Transverse colon (tissue), 4 donors: ENCODE measurements around the gene TAS1R2. TPM values are rescaled to one million over a fixed set of nuclear protein-coding genes. Genes with fewer than 3 reads are reported as not detected.
"Not testable (repeated sequence)": the region's sequence is repeated elsewhere in the genome, so short reads cannot be mapped to it uniquely, and the experiment has no call there.

Experiments
- DNase-seq: peaks from one replicate; pipeline ENCODE4 v3.0.0-alpha.2; 2019
- H3K27ac ChIP-seq, 4 donors: fragments of 200-600 bp; sonication (generic); 2 replicates each; pipeline ENCODE4 v1.5.1; 2016 to 2018; ENCODE audit warnings: inconsistent platforms in 4 of 4
- H3K27me3 ChIP-seq: fragments of 200-600 bp; sonication (generic); 2 replicates; pipeline ENCODE4 v1.5.1; 2017; ENCODE audit warnings: inconsistent platforms
- H3K36me3 ChIP-seq, 4 donors: fragments of 200-600 bp; sonication (generic); 2 replicates each; pipeline ENCODE4 v1.5.1; 2017 to 2019; ENCODE audit warnings: inconsistent platforms in 4 of 4
- H3K4me1 ChIP-seq, 4 donors: fragments of 200-600 bp; sonication (generic); 2 replicates each; pipeline ENCODE4 v1.5.1; 2017 to 2020; ENCODE audit warnings: inconsistent platforms in 4 of 4
- H3K4me3 ChIP-seq, 4 donors: fragments of 200-600 bp; sonication (generic); 1 replicate in 1 of 4; 2 replicates in 3 of 4; pipeline versions ENCODE4 v1.5.1 to v1.6.1; 2017 to 2019; ENCODE audit warnings: inconsistent platforms in 4 of 4
- H3K9me3 ChIP-seq, 2 donors: fragments of 200-600 bp; sonication (generic); 2 replicates each; pipeline ENCODE4 v1.5.1; 2017 to 2019; ENCODE audit warnings: inconsistent platforms in 2 of 2
- CTCF ChIP-seq, 5 experiments: fragments of 200-600 bp in 3 of 5; fragments of 450-650 bp in 2 of 5; sonication (generic) in 3 of 5; IDR thresholded peaks; 1 replicate in 2 of 5; 2 replicates in 3 of 5; pipeline ENCODE4 v1.5.1; 2016 to 2017; ENCODE audit warnings: antibody characterized with exemption in 5 of 5, inconsistent platforms in 3 of 5, mild to moderate bottlenecking in 2 of 5, moderate library complexity in 1 of 5
- EP300 ChIP-seq: sonication (generic); formaldehyde crosslinking; IDR thresholded peaks from one replicate; pipeline ENCODE4 v1.6.1; 2017; ENCODE audit warnings: antibody characterized with exemption, low read depth
- POLR2A ChIP-seq: fragments of 450-650 bp; IDR thresholded peaks from one replicate; pipeline ENCODE4 v1.6.1; 2016; ENCODE audit warnings: antibody characterized with exemption, mild to moderate bottlenecking, moderate library complexity
- POLR2AphosphoS5 ChIP-seq, 3 donors: sonication (generic); formaldehyde crosslinking; IDR thresholded peaks; one replicate each; pipeline ENCODE4 v1.6.1; 2016; ENCODE audit warnings: antibody characterized with exemption in 3 of 3
- WGBS, 2 donors: methylation state at CpG; one replicate each; pipeline ENCODE4 v1.1.5; 2018; ENCODE audit warnings: low coverage in 1 of 2; 5-methylcytosine and 5-hydroxymethylcytosine counted together
- in situ Hi-C, 4 donors: fragments of 200-750 bp; cut with MboI; loops; one replicate each; pipeline versions ENCODE4 v1.15.0 to v1.15.1; 2017; ENCODE audit warnings: low sequenced_read_pairs in 3 of 4, low pct_ligation_motif_present in 1 of 4, low pct_unique_long_range_greater_than_20kb in 1 of 4
- intact Hi-C: fragments of 100-400 bp; cut with DNase I; formaldehyde crosslinking; loops from one replicate; pipeline ENCODE4 v1.15.1; 2023; ENCODE audit warnings: low total_unique reads
- total RNA-seq, 4 donors: library from RNA; depleted of rRNA; stranded (reverse); fragments of >200 nt; gene quantifications; one replicate each; pipeline ENCODE4 v1.1.0, GENCODE V29; 2016

TAS1R2 gene
- total RNA-seq, 4 donors from 2014 or later: not detected

- Histone ChIP-seq H3K9me3 (no peaks in the 10 kb centered on the region), H3K27ac (no peak overlapping the region), H3K36me3 (no peaks in the 10 kb centered on the region), H3K27me3 (peaks cover 32% of the 10 kb centered on the region), H3K4me3 (no peak overlapping the region), H3K4me1 (no peaks in the 10 kb centered on the region)
- no peak for TF ChIP-seq POLR2AphosphoS5 (IDR thresholded peaks at IDR 0.05)
- no peak for TF ChIP-seq EP300
- TF ChIP-seq CTCF (IDR thresholded peaks at IDR 0.05): no peak
- TF ChIP-seq POLR2A: no peak
- intact Hi-C loops (no loop called here), in situ Hi-C loops (no loop called here)
- 67% methylated on average over 5 of the region's 5 CpGs; no CpG with 5 or more reads in 1 of the 2 donors for WGBS, 2 donors
- DNase-seq: no peak
Observed at GRCh38 chr1:18836654-18837053, 22.8 kb downstream of the TAS1R2 start.

GRCh38 chr1:18832319-18832718 is 27.1 kb downstream of the TAS1R2 start:
- 14% methylated on average over 1 of the region's 1 CpG; no CpG with 5 or more reads in 1 of the 2 donors for WGBS, 2 donors
- DNase-seq, H3K27ac ChIP-seq, H3K4me3 ChIP-seq, intact Hi-C loops, H3K4me1 ChIP-seq, H3K36me3 ChIP-seq, in situ Hi-C loops, H3K9me3 ChIP-seq: not testable (repeated sequence)
- H3K27me3 ChIP-seq: peaks cover 37% of the 10 kb centered on the region

GRCh38 chr1:18831656-18832055 is 27.8 kb downstream of the TAS1R2 start:
- H3K9me3 ChIP-seq: no peaks in the 10 kb centered on the region
- TF ChIP-seq CTCF (IDR thresholded peaks at IDR 0.05): no peak
- no peak for TF ChIP-seq POLR2A
- TF ChIP-seq POLR2AphosphoS5 (IDR thresholded peaks at IDR 0.05): no peak
- TF ChIP-seq EP300: no peak
- WGBS, 2 donors: 93% methylated on average over 2 of the region's 2 CpGs; no CpG with 5 or more reads in 1 of the 2 donors
- no peak overlapping the region for H3K27ac ChIP-seq
- no peak overlapping the region for H3K4me3 ChIP-seq
- H3K36me3 ChIP-seq: no peaks in the 10 kb centered on the region
- H3K27me3 ChIP-seq: peaks cover 37% of the 10 kb centered on the region
- DNase-seq: no peak
- H3K4me1 ChIP-seq: no peaks in the 10 kb centered on the region
- in situ Hi-C loops: no loop called here
- intact Hi-C loops: no loop called here

GRCh38 chr1:18830596-18830995 is 28.9 kb downstream of the TAS1R2 start:
- in situ Hi-C loops (no loop called here), intact Hi-C loops (no loop called here)
- TF ChIP-seq CTCF (IDR thresholded peaks at IDR 0.05): no peak
- no peak for TF ChIP-seq POLR2AphosphoS5 (IDR thresholded peaks at IDR 0.05)
- no peak for TF ChIP-seq EP300
- TF ChIP-seq POLR2A: no peak
- Histone ChIP-seq H3K27ac (no peak overlapping the region), H3K9me3 (no peaks in the 10 kb centered on the region), H3K36me3 (no peaks in the 10 kb centered on the region), H3K4me1 (no peaks in the 10 kb centered on the region), H3K27me3 (peaks cover 27% of the 10 kb centered on the region), H3K4me3 (no peak overlapping the region)
- 49% methylated on average over 12 of the region's 12 CpGs; no CpG with 5 or more reads in 1 of the 2 donors for WGBS, 2 donors
- no peak for DNase-seq

GRCh38 chr1:18829671-18830070 is 29.8 kb downstream of the TAS1R2 start:
- H3K36me3 ChIP-seq: no peaks in the 10 kb centered on the region
- in situ Hi-C loops (loop anchor here in 1 of 4 donors (10.0 kb wide), 1 partner anchor 235 kb away; no protein-coding TSS in a partner anchor), intact Hi-C loops (no loop called here)
- TF ChIP-seq POLR2A (no peak), POLR2AphosphoS5 (IDR thresholded peaks at IDR 0.05) (no peak), CTCF (IDR thresholded peaks at IDR 0.05) (no peak), EP300 (no peak)
- H3K4me3 ChIP-seq: no peak overlapping the region
- peaks cover 18% of the 10 kb centered on the region for H3K27me3 ChIP-seq
- WGBS, 2 donors: 67 to 88% methylated on average over 1 of the region's 1 CpG
- H3K27ac ChIP-seq: no peak overlapping the region
- H3K9me3 ChIP-seq: no peaks in the 10 kb centered on the region
- no peak for DNase-seq
- H3K4me1 ChIP-seq: no peaks in the 10 kb centered on the region
